HCT116 (cell line): ENCODE results near the gene TMEM14A. TPM values are rescaled to one million over a fixed set of nuclear protein-coding genes. Genes with fewer than 3 reads are reported as not detected.

Source experiments
- ATAC-seq: fragments of 200-7000 bp; cut with Tn5 transposase; 2 replicates; pipeline ENCODE4 v1.9.1; 2020; ENCODE audit warnings: mild to moderate bottlenecking, moderate library complexity
- BruUV-seq: library from RNA; stranded (reverse); fragments of 400-500 nt; replicated peaks from 2 replicates; lab custom pipeline; 2021; lab: Mats Ljungman, UMichigan
- CTCF ChIA-PET: fragments of 300-600 bp; sonication (Branson Sonifier 250); formaldehyde crosslinking; loops from one replicate; lab custom pipeline; 2021; ENCODE audit warnings: antibody characterized with exemption; lab: Charles Lee
- POLR2A ChIA-PET: fragments of 300-600, 350-600 bp; sonication (Branson Sonifier 250); formaldehyde crosslinking; loops from one replicate; lab custom pipeline; 2021; ENCODE audit warnings: antibody characterized with exemption; lab: Charles Lee
- RAD21 ChIA-PET, 2 experiments: fragments of 300-600 bp; sonication (Branson Sonifier 250); formaldehyde crosslinking; loops; one replicate each; lab custom pipeline; 2023; ENCODE audit warnings: low total read pairs in 2 of 2; ENCODE audit not compliant: uncharacterized antibody in 2 of 2, unreplicated experiment in 2 of 2, low non-redundant PET in 1 of 2; lab: Charles Lee
- DNase-seq: peaks from one replicate; pipeline ENCODE4 v3.0.0-alpha.2; 2010; ENCODE audit warnings: low read depth, low spot score
- H2AFZ ChIP-seq: fragments of 200-600 bp; shearing (Covaris generic), sonication (generic); 2 replicates; pipeline ENCODE4 v1.6.1; 2017; ENCODE audit warnings: low read depth, mixed run types, mixed read lengths, antibody characterized with exemption, low read length; ENCODE audit not compliant: poor library complexity, severe bottlenecking
- H3K27ac ChIP-seq: 2 replicates; pipeline ENCODE4 v1.5.1; 2012; ENCODE audit warnings: low read depth, low read length
- H3K27me3 ChIP-seq: fragments of 200-600 bp; sonication (generic); 2 replicates; pipeline ENCODE4 v1.6.1; 2016; ENCODE audit warnings: mixed run types, low read length, mixed read lengths; ENCODE audit not compliant: insufficient read depth
- H3K36me3 ChIP-seq, 2 experiments: fragments of 200-500 bp in 1 of 2; fragments of 200-600 bp in 1 of 2; sonication (Bioruptor generic) in 1 of 2; sonication (generic) in 1 of 2; 2 replicates each; pipeline versions ENCODE4 v1.5.1 to v1.6.1; 2014 to 2016; ENCODE audit warnings: low read length in 2 of 2, inconsistent platforms in 1 of 2, mixed read lengths in 1 of 2, mixed run types in 1 of 2; ENCODE audit not compliant: insufficient read depth in 2 of 2, control insufficient read depth in 1 of 2
- H3K4me1 ChIP-seq, 2 experiments: fragments of 200-600 bp in 1 of 2; sonication (generic) in 1 of 2; 2 replicates each; pipeline versions ENCODE4 v1.5.1 to v1.6.1; 2012 to 2017; ENCODE audit warnings: low read length in 2 of 2, inconsistent platforms in 1 of 2, mild to moderate bottlenecking in 1 of 2, mixed read lengths in 1 of 2, mixed run types in 1 of 2, moderate library complexity in 1 of 2; ENCODE audit not compliant: insufficient read depth in 2 of 2, control insufficient read depth in 1 of 2
- H3K4me2 ChIP-seq: fragments of 200-600 bp; sonication (generic); 2 replicates; pipeline ENCODE4 v1.6.1; 2017; ENCODE audit warnings: mixed run types, low read length, mixed read lengths
- H3K4me3 ChIP-seq, 2 experiments: fragments of 200-600 bp in 1 of 2; sonication (generic) in 1 of 2; replicated peaks in 1 of 2; 2 replicates each; pipeline ENCODE4 v1.5.1; 2011 to 2016; ENCODE audit warnings: low read length in 2 of 2, control low read depth in 1 of 2, low read depth in 1 of 2, mild to moderate bottlenecking in 1 of 2, mixed read lengths in 1 of 2, mixed run types in 1 of 2
- H3K79me2 ChIP-seq: fragments of 200-600 bp; sonication (generic); 2 replicates; pipeline ENCODE4 v1.6.1; 2017; ENCODE audit warnings: mild to moderate bottlenecking, mixed run types, low read length, moderate library complexity, mixed read lengths; ENCODE audit not compliant: insufficient read depth
- H3K9ac ChIP-seq: fragments of 200-600 bp; sonication (generic); 2 replicates; pipeline ENCODE4 v1.6.1; 2016; ENCODE audit warnings: low read length, mixed read lengths
- H3K9me2 ChIP-seq: fragments of 200-600 bp; sonication (generic), shearing (Covaris generic); 2 replicates; pipeline ENCODE4 v1.6.1; 2017; ENCODE audit warnings: mixed run types, mild to moderate bottlenecking, moderate library complexity; ENCODE audit not compliant: insufficient read depth
- H3K9me3 ChIP-seq, 2 experiments: fragments of 200-500 bp in 1 of 2; fragments of 200-600 bp in 1 of 2; sonication (Bioruptor generic) in 1 of 2; sonication (generic) in 1 of 2; 2 replicates each; pipeline ENCODE4 v1.6.1; 2014 to 2017; ENCODE audit warnings: low read length in 2 of 2, mixed read lengths in 2 of 2, inconsistent platforms in 1 of 2, low read depth in 1 of 2, mild to moderate bottlenecking in 1 of 2, mixed run types in 1 of 2, moderate library complexity in 1 of 2; ENCODE audit not compliant: control insufficient read depth in 1 of 2, insufficient read depth in 1 of 2
- H4K20me1 ChIP-seq: fragments of 200-600 bp; sonication (generic), shearing (Covaris generic); 2 replicates; pipeline ENCODE4 v1.6.1; 2017; ENCODE audit warnings: mixed run types, mild to moderate bottlenecking, moderate library complexity; ENCODE audit not compliant: insufficient read depth
- ATF3 ChIP-seq: IDR thresholded peaks from 2 replicates; pipeline ENCODE4 v1.6.1; 2012
- CBX3 ChIP-seq: IDR thresholded peaks from 2 replicates; pipeline ENCODE4 v1.6.1; 2012; ENCODE audit warnings: low read depth
- EGR1 ChIP-seq: IDR thresholded peaks from 2 replicates; pipeline ENCODE4 v1.6.1; 2012; ENCODE audit warnings: low read depth
- EZH2 ChIP-seq: fragments of 200-600 bp; sonication (generic); IDR thresholded peaks from 2 replicates; pipeline ENCODE4 v1.6.1; 2017; ENCODE audit warnings: antibody characterized with exemption, mixed run types
- FOSL1 ChIP-seq: IDR thresholded peaks from 2 replicates; pipeline ENCODE4 v1.6.1; 2012; ENCODE audit warnings: low read depth
- POLR2A ChIP-seq: IDR thresholded peaks from 2 replicates; pipeline ENCODE4 v1.7.0; 2011; ENCODE audit warnings: borderline replicate concordance; ENCODE audit not compliant: insufficient read depth, insufficient read length; ENCODE audit errors: extremely low read depth
- POLR2AphosphoS5 ChIP-seq: IDR thresholded peaks from 2 replicates; pipeline ENCODE4 v1.6.1; 2011; ENCODE audit warnings: mild to moderate bottlenecking, low read depth, low read length, moderate library complexity
- SRF ChIP-seq: IDR thresholded peaks from 2 replicates; pipeline ENCODE4 v1.6.1; 2012; ENCODE audit warnings: low read depth
- TCF7L2 ChIP-seq: IDR thresholded peaks from 2 replicates; pipeline ENCODE4 v1.7.0; 2011; ENCODE audit warnings: borderline replicate concordance, inconsistent platforms; ENCODE audit not compliant: insufficient read depth, insufficient read length; ENCODE audit errors: extremely low read depth
- ZNF274 ChIP-seq: fragments of 200-500 bp; sonication (Bioruptor generic); IDR thresholded peaks from 2 replicates; pipeline ENCODE4 v1.6.1; 2014; ENCODE audit warnings: mild to moderate bottlenecking, low read depth, low read length, inconsistent platforms
- intact Hi-C: fragments of 100-400 bp; cut with micrococcal nuclease; formaldehyde crosslinking; loops from 2 replicates; pipeline ENCODE4 v1.10.0; 2022
- total RNA-seq: library from RNA; stranded (reverse); gene quantifications from one replicate; pipeline ENCODE4 v1.2.1, GENCODE V29; 2021; ENCODE audit not compliant: unreplicated experiment
- TF ChIP-seq, protein P1 (sequence below): IDR thresholded peaks from 2 replicates; pipeline ENCODE4 v1.6.1; 2011; ENCODE audit warnings: mild to moderate bottlenecking, low read length, moderate library complexity; ENCODE audit not compliant: insufficient replicate concordance; ENCODE audit errors: extremely low read depth
- TF ChIP-seq, protein P2 (sequence below), 3 experiments: fragments of 200-600 bp in 1 of 3; sonication (generic) in 1 of 3; IDR thresholded peaks in 2 of 3; conservative IDR thresholded peaks in 1 of 3; 2 replicates each; pipeline ENCODE4 v1.5.1; 2012 to 2017; ENCODE audit warnings: low read depth in 2 of 3, low read length in 2 of 3, antibody characterized with exemption in 1 of 3, borderline replicate concordance in 1 of 3, control low read depth in 1 of 3, mild to moderate bottlenecking in 1 of 3, mixed read lengths in 1 of 3, mixed run types in 1 of 3, moderate library complexity in 1 of 3; ENCODE audit not compliant: insufficient read depth in 1 of 3
- TF ChIP-seq, protein P3 (sequence below): IDR thresholded peaks from 2 replicates; pipeline ENCODE4 v1.6.1; 2012

Gene TMEM14A
- total RNA-seq, 1 experiment from 2014 or later = 51.5 TPM

DNA sequence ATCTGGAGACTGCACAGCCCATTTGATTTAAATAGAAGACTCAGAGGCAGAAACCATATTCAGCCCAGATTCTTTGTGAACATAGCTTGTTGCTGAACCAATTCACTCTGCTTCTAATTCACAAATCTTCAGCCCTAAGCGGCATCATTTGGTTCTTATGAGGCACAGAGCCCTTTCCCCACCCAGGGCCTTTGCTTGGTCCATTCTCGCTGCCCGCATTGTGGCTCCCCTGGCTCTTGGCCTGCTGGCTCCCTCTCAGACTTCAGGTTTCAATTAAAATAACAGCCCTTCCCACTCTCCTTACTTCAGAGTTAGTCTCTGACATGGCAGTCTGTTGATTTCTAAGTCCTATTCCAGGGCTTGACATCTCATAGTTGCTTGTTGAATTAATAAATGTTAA is 9.4 kb upstream of the TMEM14A start:
- DNase-seq = no peak
- Histone ChIP-seq H3K9ac (no peak overlapping the region), H3K9me2 (no peaks in the 10 kb centered on the region), H3K4me3 (no peak overlapping the region), H3K27me3 (no peaks in the 10 kb centered on the region), H3K79me2 (no peaks in the 10 kb centered on the region), H3K36me3 (no peaks in the 10 kb centered on the region), H3K4me2 (no peak overlapping the region), H3K4me1 (peaks cover 5 to 21% of the 10 kb centered on the region in 2 experiments; a peak in 3 of 4 replicates), H3K27ac (no peak overlapping the region), H2AFZ (no peak overlapping the region), H3K9me3 (no peaks in the 10 kb centered on the region), H4K20me1 (no peaks in the 10 kb centered on the region)
- TF ChIP-seq, protein P1, sequence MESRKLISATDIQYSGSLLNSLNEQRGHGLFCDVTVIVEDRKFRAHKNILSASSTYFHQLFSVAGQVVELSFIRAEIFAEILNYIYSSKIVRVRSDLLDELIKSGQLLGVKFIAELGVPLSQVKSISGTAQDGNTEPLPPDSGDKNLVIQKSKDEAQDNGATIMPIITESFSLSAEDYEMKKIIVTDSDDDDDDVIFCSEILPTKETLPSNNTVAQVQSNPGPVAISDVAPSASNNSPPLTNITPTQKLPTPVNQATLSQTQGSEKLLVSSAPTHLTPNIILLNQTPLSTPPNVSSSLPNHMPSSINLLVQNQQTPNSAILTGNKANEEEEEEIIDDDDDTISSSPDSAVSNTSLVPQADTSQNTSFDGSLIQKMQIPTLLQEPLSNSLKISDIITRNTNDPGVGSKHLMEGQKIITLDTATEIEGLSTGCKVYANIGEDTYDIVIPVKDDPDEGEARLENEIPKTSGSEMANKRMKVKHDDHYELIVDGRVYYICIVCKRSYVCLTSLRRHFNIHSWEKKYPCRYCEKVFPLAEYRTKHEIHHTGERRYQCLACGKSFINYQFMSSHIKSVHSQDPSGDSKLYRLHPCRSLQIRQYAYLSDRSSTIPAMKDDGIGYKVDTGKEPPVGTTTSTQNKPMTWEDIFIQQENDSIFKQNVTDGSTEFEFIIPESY = no peak
- TF ChIP-seq ZNF274 = no peak
- TF ChIP-seq, protein P2, sequence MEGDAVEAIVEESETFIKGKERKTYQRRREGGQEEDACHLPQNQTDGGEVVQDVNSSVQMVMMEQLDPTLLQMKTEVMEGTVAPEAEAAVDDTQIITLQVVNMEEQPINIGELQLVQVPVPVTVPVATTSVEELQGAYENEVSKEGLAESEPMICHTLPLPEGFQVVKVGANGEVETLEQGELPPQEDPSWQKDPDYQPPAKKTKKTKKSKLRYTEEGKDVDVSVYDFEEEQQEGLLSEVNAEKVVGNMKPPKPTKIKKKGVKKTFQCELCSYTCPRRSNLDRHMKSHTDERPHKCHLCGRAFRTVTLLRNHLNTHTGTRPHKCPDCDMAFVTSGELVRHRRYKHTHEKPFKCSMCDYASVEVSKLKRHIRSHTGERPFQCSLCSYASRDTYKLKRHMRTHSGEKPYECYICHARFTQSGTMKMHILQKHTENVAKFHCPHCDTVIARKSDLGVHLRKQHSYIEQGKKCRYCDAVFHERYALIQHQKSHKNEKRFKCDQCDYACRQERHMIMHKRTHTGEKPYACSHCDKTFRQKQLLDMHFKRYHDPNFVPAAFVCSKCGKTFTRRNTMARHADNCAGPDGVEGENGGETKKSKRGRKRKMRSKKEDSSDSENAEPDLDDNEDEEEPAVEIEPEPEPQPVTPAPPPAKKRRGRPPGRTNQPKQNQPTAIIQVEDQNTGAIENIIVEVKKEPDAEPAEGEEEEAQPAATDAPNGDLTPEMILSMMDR (IDR thresholded peaks at IDR 0.05 in 2 of 3, conservative IDR thresholded peaks at IDR 0.05 in 1 of 3; ENCODE audit: borderline replicate concordance in 1 of 3, insufficient read depth in 1 of 3, low read depth in 2 of 3, low read length in 2 of 3) = no peak
- TF ChIP-seq EGR1 = no peak
- no peak for TF ChIP-seq POLR2A
- TF ChIP-seq, protein P3, sequence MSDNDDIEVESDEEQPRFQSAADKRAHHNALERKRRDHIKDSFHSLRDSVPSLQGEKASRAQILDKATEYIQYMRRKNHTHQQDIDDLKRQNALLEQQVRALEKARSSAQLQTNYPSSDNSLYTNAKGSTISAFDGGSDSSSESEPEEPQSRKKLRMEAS = no peak
- TF ChIP-seq EZH2 = no peak
- no peak for TF ChIP-seq POLR2AphosphoS5
- no peak for TF ChIP-seq ATF3
- no peak for TF ChIP-seq FOSL1
- TF ChIP-seq SRF = no peak
- no peak for TF ChIP-seq TCF7L2
- TF ChIP-seq CBX3 = no peak
- RAD21 ChIA-PET = no interaction called here
- intact Hi-C loops = loop anchor here (5.0 kb wide), 1 partner anchor 159 kb away; no protein-coding TSS in a partner anchor
- POLR2A ChIA-PET = interaction anchor here (1.7 to 2.0 kb wide), 2 partner anchors 10 to 245 kb away, joined by 5 to 6 read pairs; no protein-coding TSS in a partner anchor
- CTCF ChIA-PET = interaction anchor here (0.8 to 3.5 kb wide), 5 partner anchors 10 to 1067 kb away, joined by 3 to 20 read pairs (median 8); partner anchors contain the start of gene EFHC1
- BruUV-seq = no TSS peak
- no peak for ATAC-seq
